Measurements from ENCODE around the gene NID1.
"Not testable (repeated sequence)": the region's sequence is repeated elsewhere in the genome, so short reads cannot be mapped to it uniquely, and the experiment has no call there.

Gene NID1

GRCh38 chr1:236003058-236003457 lies 61.8 kb downstream of the NID1 start:
- in situ Hi-C loops (cut with MboI; ENCODE audit: low sequenced_read_pairs) = not testable (repeated sequence)

GRCh38 chr1:236002572-236002971 lies 62.3 kb downstream of the NID1 start:
- in situ Hi-C loops (cut with MboI; ENCODE audit: low sequenced_read_pairs) = no loop called here

- in situ Hi-C loops (cut with MboI; ENCODE audit: low sequenced_read_pairs) = no loop called here
These were observed 62.9 kb downstream of the NID1 start for GRCh38 chr1:236002025-236002390.

- in situ Hi-C loops (cut with MboI; ENCODE audit: low sequenced_read_pairs) = no loop called here
These were observed 64.1 kb downstream of the NID1 start for GRCh38 chr1:236000781-236001180.

- in situ Hi-C loops (cut with MboI; ENCODE audit: low sequenced_read_pairs) = loop anchor here (25.0 kb wide), 1 partner anchor 487 kb away; the partner anchor contains the start of gene B3GALNT2
These were observed 65.5 kb downstream of the NID1 start for GRCh38 chr1:235999259-235999925.

- in situ Hi-C loops (cut with MboI; ENCODE audit: low sequenced_read_pairs) = loop anchor here (25.0 kb wide), 1 partner anchor 487 kb away; the partner anchor contains the start of gene B3GALNT2
These were observed 66.1 kb downstream of the NID1 start for GRCh38 chr1:235998812-235999211.

GRCh38 chr1:235997931-235998330 lies 67.0 kb downstream of the NID1 start:
- in situ Hi-C loops (cut with MboI; ENCODE audit: low sequenced_read_pairs) = loop anchor here (25.0 kb wide), 1 partner anchor 486 kb away; the partner anchor contains the start of gene B3GALNT2

- in situ Hi-C loops (cut with MboI; ENCODE audit: low sequenced_read_pairs) = loop anchor here (25.0 kb wide), 1 partner anchor 485 kb away; the partner anchor contains the start of gene B3GALNT2
These were observed 67.8 kb downstream of the NID1 start for GRCh38 chr1:235997049-235997448.

- in situ Hi-C loops (cut with MboI; ENCODE audit: low sequenced_read_pairs) = loop anchor here (25.0 kb wide), 1 partner anchor 484 kb away; the partner anchor contains the start of gene B3GALNT2
These were observed 68.7 kb downstream of the NID1 start for GRCh38 chr1:235996048-235996785.

GRCh38 chr1:235995511-235995910 lies 69.4 kb downstream of the NID1 start:
- in situ Hi-C loops (cut with MboI; ENCODE audit: low sequenced_read_pairs) = loop anchor here (25.0 kb wide), 1 partner anchor 483 kb away; the partner anchor contains the start of gene B3GALNT2

GRCh38 chr1:235993652-235994051 lies 71.2 kb downstream of the NID1 start:
- in situ Hi-C loops (cut with MboI; ENCODE audit: low sequenced_read_pairs) = loop anchor here (25.0 kb wide), 1 partner anchor 481 kb away; the partner anchor contains the start of gene B3GALNT2

GRCh38 chr1:235992868-235993267 lies 72.0 kb downstream of the NID1 start:
- in situ Hi-C loops (cut with MboI; ENCODE audit: low sequenced_read_pairs) = loop anchor here (25.0 kb wide), 1 partner anchor 481 kb away; the partner anchor contains the start of gene B3GALNT2

- in situ Hi-C loops (cut with MboI; ENCODE audit: low sequenced_read_pairs) = loop anchor here (25.0 kb wide), 1 partner anchor 480 kb away; the partner anchor contains the start of gene B3GALNT2
These were observed 72.5 kb downstream of the NID1 start for GRCh38 chr1:235992346-235992745.

- in situ Hi-C loops (cut with MboI; ENCODE audit: low sequenced_read_pairs) = loop anchor here (25.0 kb wide), 1 partner anchor 478 kb away; the partner anchor contains the start of gene B3GALNT2
These were observed 74.5 kb downstream of the NID1 start for GRCh38 chr1:235990330-235990795.

GRCh38 chr1:235989105-235989504 lies 75.8 kb downstream of the NID1 start:
- in situ Hi-C loops (cut with MboI; ENCODE audit: low sequenced_read_pairs) = loop anchor here (25.0 kb wide), 1 partner anchor 477 kb away; the partner anchor contains the start of gene B3GALNT2

- in situ Hi-C loops (cut with MboI; ENCODE audit: low sequenced_read_pairs) = loop anchor here (25.0 kb wide), 1 partner anchor 475 kb away; the partner anchor contains the start of gene B3GALNT2
These were observed 78.0 kb downstream of the NID1 start for GRCh38 chr1:235986869-235987268.

GRCh38 chr1:235984041-235984825 lies 80.7 kb downstream of the NID1 start:
- in situ Hi-C loops (cut with MboI; ENCODE audit: low sequenced_read_pairs) = loop anchor here (25.0 kb wide), 1 partner anchor 472 kb away; the partner anchor contains the start of gene B3GALNT2

- in situ Hi-C loops (cut with MboI; ENCODE audit: low sequenced_read_pairs) = loop anchor here (25.0 kb wide), 1 partner anchor 469 kb away; the partner anchor contains the start of gene B3GALNT2
These were observed 83.9 kb downstream of the NID1 start for GRCh38 chr1:235980976-235981375.

- in situ Hi-C loops (cut with MboI; ENCODE audit: low sequenced_read_pairs) = loop anchor here (25.0 kb wide), 1 partner anchor 468 kb away; the partner anchor contains the start of gene B3GALNT2
These were observed 85.1 kb downstream of the NID1 start for GRCh38 chr1:235979716-235980333.

- in situ Hi-C loops (cut with MboI; ENCODE audit: low sequenced_read_pairs) = loop anchor here (25.0 kb wide), 1 partner anchor 467 kb away; the partner anchor contains the start of gene B3GALNT2
These were observed 85.7 kb downstream of the NID1 start for GRCh38 chr1:235979176-235979575.
